Stimulated activated CD4-positive, alpha-beta T cell treated with anti-CD3 and anti-CD28 coated beads, Interleukin-1b, Interleukin-23, amount 100 ng/mL, for 1 hour (primary cell): ENCODE results near the gene DCDC1.
"Not testable (repeated sequence)": the region's sequence is repeated elsewhere in the genome, so short reads cannot be mapped to it uniquely, and the experiment has no call there.

Source experiments
- DNase-seq, 2 donors: peaks; one replicate each; pipeline ENCODE4 v3.0.0-alpha.2; 2020; ENCODE audit warnings: low read depth in 2 of 2

Gene DCDC1

DNA sequence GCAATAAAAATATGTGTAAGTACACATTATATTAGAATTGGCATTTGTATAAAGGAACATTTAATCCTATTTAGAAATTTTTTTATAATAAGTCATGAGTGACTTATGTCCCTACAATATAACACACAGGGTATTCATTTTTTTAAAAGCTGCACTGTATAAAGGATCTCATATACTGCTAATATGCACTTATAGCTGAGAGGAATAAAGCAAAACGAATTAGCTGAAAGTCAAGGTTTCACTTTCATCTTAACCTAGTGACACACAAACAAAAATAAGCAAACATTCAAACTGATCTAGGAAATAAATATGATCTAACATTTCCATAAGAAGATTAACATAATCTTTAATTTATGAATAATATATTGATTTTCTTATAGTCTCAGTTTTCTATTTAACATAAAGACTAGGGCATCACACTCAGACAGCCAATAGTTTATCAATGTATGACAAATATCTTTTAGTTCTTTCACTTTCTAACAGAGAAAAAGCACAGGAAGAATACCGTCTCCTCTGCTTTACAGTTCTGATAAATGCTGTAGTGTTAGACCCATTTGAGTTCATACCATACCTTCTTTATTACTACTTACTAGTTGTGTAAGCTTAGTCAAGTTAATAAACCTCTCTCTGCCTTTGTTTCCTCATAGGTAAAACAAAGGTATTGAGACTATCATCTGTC lies 42.9 kb downstream of the DCDC1 start:
- DNase-seq, result no peak

DNA sequence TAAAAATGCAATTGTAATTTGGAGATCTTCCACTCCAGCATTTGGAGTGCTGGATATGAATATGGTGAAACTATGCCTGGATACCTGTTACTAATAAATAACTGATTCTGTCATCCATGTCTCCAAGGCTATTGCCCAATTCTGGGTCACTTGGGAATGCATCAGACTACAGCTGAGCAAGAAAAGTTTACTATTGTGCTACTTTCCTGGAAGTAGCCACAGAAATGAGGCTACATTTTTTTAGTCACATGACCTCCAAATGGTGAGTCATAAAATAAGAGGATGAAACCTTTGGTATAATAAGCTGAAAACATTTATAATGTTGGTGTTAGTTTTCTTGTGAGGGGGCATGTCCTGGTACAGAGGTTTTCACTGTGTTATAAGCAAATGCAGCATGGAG lies 44.4 kb downstream of the DCDC1 start:
- no peak for DNase-seq

DNA sequence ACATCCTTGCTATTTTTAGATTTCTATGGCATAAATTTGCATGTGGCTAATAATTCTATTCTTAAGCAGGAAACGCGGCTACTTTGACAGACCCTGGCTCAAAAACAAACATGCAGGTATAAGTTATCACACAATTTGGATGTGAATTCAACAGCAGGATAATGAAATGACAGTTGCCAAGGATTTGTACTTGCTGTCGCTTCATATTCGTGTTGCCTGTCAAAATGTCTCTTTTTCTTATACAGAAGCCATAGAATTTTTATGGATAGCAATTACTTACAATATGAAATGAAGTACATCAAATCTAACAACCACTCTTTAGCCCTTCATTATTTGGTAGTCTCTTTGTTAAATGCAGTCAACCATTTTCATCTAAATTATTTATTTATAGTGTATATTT lies 46.4 kb downstream of the DCDC1 start:
- no peak for DNase-seq

DNA sequence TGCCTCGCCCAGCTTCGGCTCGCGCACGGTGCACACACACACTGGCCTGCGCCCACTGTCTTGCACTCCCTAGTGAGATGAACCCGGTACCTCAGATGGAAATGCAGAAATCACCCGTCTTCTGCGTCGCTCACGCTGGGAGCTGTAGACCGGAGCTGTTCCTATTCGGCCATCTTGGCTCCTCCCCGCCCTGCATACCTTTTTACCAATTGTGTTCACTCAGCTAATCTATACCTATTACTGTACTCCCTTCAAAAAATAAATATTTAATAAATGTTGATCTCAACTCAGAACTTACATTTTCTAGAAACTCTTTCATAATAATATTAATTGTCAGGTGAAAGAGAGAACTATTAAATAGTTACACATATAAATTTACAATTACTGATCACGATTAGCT lies 48.0 kb downstream of the DCDC1 start:
- DNase-seq, result not testable (repeated sequence)

DNA sequence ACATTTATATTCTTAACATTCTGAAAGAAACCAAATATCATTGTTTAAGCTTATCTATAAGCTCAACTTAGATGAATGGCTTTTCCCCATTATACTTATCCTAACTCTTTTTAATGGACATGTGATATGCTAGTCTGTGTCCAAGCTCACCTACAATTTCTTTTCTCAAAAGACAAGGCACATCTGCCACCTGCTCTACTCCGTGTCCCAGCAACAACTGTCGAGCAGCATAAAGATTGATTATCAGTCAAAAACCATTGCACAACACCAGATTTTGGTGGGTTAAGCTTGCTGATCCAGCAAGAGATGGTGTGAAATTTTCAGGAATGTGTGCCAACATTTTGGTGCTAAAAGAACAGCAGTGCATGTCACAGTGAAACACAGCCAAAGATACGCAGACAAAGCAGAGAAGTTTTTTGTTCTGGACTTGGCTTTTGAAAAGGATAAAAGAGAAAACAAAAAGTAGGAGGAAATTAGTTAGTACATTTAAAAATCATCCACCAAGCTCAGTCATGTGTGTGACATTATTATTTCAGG lies 65.8 kb downstream of the DCDC1 start:
- no peak for DNase-seq

DNA sequence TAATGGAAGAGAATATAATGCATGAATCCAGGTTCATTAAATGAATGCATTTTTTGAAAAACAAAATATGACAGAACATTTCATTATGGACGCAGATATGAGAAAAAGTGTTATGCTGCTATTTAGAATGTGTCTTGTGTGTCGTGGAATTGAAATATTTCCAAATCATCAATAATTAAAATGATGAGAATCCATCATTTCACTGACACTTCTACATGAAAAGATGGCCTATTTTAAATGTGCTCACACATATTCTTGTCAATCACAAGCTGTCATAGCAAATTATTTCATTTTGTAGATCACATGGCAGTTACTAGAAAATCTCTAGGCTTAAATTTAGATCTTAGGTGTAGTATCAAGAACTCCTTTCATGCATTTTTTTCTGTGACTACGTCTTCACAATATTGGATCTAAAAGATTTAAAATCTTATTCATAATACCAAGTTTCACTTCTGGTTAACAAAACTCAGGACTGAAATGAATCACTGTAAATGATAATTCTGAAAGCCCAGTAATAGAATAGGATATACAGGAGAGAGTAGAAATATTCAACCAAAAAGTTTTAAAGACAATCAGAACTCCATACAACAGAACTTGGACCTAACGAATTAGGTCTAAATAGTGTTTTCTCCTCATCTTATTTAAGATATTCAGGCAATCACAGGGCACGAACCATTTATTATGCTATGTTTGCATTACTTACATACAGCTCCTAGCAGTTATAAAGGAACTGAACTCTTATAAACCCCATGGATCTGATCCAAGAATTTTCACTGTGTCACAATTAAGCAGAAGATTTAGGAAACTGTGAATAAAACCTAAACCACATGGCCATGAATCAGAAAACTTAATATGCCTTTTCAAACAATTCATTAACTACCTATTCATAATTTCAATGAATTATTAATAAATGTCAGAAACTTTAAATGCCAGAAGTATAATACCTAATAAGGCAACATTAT lies 67.7 kb downstream of the DCDC1 start:
- no peak for DNase-seq

DNA sequence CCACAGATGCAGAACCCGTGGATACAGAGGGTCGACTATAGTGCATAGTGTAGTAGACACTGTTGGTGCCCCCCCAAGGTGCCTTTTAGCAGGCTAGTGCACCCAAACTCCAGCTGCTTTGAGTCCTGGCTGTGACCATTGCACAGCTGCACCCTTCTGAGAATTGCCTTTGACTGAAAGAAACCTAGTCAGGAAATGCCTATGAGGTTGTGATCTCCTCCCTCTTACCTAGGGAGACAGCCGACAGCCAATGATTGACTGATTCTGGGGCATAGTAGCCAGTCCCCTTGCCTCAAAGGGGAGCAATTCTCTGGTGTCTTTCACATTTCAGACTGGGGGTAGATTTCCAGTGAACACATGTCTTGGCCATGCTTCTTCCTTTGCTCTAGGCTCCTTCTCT lies 74.2 kb downstream of the DCDC1 start:
- no peak for DNase-seq

DNA sequence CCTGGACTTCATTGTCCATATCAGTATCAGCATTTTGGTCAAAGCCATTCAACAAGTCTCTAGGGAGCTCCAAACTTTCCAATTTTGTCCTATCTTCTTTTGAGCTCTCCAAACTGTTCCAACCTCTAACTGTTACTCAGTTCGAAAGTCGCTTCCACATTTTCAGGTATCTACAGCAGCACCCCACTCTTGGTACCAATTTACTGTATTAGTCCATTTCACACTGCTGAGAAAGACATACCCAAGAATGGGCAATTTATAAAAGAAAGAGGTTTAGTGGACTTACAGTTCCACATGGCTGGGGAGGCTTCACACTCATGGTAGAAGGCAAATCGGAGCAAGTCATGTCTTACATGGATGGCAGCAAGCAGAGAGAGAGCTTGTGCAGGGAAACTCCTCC lies 96.0 kb downstream of the DCDC1 start:
- not testable (repeated sequence) for DNase-seq

DNA sequence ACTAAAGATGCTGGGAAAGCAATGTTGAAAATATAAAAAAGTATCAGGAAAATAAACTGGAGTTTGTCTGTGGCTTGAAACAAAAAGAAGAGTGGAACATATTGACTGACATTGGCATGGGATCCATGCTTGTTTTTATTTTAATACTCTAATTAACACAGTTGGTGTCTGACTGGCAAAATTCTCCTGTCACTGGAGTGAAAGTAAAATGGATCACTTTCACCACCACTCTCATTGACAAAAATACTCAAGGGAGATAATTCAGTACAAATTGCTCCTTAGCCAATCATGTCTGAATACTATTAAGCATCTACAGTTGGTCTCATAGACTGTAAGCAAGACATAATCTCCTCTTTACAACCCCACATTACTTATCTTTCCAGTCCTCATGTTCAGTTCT lies 101.8 kb downstream of the DCDC1 start:
- no peak for DNase-seq

DNA sequence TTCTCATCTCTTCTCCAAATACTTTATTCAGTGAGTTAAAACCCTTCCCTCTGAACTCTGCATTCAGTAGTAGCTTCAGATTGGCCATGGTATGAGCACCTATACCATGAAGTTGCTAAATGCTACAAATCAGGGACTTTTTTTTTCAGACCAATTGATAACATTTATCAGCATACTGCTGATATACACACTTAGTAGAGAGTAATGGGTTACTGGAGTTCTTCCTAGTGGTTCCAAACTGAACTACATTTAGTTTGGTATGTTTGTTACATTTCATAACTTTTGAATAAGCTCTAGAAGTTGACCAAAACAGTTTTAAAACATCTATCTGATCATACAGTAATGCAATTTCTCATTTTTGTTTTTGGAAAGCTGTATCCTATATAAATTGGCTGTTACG lies 104.7 kb downstream of the DCDC1 start:
- no peak for DNase-seq

DNA sequence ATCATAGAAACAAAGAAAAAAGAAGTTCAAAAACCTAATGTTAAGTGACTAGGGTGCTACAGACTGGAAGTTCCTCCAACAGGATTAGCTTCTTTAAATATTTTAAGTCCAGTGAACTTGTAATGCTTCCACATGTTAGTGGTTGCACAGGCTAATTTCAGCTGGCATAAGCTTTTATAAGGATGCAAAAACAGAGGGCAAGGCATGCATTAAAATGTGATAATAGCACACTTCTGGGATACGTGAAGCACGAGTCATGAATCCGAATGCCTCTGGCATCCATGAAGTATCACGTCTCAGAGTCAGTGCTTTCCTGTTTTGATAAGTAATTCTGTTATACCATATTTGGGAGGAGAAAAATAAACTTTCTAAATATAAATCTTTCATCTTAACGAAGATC lies 106.8 kb downstream of the DCDC1 start:
- no peak for DNase-seq

DNA sequence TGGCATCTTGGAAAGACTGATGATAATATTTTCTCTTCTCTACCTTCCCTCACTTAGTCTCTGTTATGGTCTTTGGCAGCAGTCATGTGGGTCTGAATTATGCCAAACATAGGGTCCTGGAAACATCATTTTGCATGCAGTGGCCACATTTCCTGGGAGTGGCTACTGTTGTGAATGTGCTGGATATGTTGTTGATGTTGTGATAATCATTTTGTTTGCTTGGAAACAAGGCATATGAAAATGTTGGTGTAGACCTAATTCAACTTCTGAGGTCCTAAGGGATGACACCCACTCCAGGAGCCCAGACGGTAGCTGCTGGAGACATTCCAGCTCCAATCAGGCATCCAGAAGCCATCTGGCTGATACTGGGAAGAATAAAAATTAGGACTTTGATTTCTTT lies 109.7 kb downstream of the DCDC1 start:
- no peak for DNase-seq

DNA sequence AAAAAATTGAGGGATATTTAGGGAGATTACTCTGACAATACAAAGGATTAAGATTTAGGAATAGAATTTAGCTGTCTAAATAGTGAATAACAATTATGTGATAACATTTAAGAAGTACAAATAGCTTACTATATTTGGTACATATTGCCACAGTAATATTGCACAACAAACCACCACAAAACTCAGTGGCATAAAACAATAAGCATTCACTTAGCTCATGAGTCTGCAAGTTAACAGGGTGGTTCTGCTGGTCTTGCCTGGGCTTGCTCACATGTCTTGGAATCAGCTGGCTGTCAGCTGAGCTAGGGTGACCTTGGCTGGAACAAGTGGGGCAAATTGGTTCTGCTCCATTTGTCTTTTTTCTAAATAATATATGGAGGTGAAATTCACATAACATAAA lies 115.1 kb downstream of the DCDC1 start:
- DNase-seq, result no peak

DNA sequence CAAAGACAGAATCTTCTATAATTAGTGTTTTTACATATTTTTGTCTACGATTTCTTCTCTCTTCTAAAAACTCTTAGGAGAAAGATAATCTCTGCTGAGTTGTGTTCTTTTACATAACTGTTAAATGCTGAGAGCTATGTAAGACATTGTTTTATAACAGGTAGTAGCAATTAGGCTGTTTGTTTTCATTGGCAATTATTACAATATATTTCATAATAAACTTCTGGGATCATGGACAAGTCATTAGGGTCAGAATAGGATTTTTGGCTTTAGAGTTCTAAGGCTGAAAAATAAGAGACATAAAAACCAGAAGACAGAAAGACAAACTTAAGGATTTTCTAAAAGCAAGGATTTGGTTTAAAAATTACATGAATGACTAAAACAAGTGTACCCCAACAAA lies 120.8 kb downstream of the DCDC1 start:
- no peak for DNase-seq

DNA sequence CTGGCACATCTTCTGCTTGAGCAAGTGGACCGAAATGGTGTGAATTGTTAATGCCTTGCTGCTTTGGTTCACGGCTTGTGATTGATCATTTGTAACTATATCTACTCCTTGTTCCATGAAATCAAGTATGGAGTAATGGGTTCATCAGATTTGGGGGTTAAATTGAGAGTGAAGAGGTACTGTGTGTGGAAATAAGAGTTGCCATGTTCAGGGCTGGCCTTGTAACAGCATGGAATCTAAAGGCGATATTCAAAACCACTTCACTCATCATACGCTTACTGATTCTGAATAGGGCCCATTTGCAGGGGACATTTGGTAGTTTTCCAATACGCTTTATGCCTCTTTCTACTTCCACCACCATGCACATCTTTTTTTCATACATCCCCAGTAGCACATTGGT lies 122.2 kb downstream of the DCDC1 start:
- DNase-seq, result no peak

DNA sequence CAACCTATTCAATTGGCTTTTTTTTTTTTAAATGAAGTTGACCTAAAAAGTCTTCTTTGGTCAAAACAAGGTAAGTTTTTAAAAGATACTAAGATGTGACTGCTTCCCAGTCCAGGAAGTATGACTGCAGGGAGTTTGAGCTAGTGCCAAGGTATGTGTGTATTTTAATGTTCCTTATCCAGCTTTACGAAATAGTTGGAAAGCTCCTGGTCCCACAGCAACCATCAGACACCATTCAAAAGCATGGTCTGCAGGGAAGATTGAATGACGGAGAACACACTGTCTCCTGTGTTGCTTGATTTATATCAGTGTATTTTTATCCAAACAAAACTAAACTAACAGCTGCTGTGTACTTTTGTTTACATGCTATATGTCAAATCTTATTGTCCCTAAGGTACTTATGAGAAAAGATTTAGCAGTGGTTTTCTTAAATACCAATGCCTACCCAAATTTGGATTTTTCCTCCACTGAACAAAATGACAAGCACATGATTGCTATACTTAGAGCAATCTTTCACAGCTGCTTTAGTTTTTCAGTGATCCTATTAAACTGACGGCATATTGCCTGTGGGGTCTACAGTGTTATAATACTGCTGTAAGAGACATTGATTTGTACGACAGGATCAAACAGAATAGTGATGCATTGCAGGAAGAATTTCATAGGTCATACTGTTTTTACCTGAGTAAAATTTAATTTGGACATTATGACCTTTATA lies 122.9 kb downstream of the DCDC1 start:
- DNase-seq, result no peak

DNA sequence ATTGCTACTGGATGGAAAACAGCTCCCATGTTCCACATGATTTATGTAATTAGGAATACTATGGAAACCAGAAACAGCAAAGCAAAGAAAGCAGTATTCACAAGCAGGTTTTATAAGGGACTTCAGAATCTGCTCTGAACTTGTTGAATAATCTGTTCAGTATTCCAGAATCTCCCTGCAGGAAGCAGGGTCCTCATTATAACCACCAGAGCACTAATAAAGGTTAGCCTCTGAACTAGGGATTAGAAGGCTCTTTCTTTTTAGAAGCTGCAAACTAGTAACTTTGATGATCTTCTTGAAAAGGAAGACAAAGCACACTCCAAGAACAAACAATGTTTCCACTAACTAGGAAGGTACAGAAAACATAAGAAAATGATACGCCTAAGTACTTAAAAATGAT lies 125.8 kb downstream of the DCDC1 start:
- no peak for DNase-seq

DNA sequence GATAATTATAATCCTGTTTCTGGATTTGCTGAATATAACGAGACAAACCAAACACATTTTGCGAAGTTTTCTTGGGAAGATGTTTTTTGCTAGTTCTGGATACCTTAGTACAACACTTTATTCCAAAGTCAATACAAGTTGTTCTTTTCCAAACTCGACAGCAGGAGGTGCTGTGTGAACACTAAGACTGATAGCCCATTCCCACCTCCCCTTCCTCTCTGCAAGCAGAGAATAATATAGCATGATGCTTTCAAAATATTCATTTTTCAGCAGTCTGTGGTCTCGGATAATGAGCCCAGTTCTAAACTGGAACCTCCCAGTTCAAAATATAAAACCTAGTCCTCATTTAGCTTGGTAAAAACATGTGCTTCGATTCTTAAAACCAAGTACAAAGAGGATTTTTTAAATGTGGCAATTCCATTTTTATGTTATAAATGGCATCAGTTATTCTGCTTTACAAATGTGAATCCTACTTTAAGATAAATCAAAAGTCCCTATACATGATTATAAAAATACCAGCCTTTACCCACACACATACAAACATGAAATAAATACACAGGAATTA lies 129.1 kb downstream of the DCDC1 start:
- DNase-seq, result no peak

DNA sequence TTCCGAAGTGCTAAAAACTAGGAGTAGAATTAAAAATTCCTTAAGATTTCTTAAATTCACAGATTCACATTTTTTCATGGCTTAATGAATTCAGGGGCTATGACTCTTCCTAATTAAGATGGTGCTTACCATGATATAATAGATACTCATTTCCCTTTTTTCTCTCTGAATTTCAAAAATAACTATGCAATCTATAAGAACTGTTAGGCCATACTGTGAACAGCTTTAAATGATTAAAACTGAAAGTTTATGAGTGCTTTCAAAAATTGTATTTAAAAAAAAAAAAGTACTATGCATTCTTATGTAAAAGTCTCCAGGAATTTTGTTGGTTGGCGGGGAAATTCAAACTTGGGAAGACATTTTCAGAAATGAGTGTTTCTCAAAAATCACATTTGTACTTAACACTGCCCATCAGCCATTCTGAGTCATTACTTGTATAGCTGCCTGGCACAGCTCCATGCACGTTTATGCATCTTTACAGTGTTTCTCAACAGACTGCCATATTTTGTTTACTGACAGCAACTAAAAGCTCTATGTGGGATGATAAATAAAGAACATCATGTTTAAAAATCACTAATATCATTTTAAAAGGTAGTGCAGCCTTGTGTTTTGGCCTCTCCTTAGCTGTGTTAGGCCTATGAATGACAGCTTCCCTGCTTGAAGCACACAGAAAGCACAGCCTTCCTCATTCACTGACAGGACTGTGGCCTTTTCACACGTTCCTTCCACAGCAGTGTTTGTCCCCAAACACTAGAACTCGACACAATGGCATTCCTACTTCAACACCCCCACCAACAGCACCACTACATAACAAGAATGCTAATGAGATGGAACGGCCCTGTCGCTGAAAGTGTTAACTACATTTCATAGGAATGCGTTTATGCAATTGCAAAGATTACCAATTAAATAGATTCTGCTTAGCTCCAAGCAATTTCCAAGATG lies 131.4 kb downstream of the DCDC1 start:
- no peak for DNase-seq

DNA sequence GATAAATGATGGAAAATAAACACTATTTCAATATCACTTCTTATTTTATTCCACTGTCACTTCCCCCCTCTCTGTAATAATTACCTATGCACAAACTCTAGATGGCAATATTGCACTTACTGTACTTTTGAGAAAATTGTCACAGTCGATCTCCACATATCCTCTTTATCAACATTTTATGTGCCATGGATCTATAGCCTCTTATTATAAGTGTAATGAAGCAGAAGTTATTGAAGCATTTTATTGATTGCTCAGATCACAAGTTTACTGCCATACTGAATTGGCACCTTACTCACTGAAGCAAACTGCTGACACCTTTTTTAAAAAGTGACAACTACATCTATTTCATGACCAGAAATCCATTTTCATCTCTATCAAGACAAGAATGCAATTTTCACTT lies 133.4 kb downstream of the DCDC1 start:
- no peak for DNase-seq

DNA sequence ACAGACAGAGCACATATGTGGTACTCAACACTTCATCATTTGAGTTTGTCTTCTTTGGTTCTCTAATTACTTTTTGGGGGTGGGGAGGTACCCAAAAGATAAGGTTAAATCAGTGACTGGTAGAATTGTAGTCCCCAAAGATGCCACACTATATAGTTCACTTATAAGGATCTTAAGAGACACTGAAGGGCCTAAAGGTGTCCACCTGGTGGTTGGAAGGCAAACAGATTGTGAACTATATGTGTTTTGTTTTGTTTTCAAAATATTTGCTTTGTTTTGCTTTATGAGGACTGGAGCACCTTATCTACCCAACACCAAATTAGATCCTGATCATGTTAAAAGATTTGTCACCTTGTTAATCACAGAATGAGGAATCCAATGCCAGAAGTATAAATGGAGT lies 136.1 kb downstream of the DCDC1 start:
- DNase-seq, result no peak
